Rectal smooth muscle tissue (tissue), 1 donor: Measurements from ENCODE around the gene TUT1.
A peak's percentile ranks its signal among the peaks of the same experiment; 100 is the strongest.
"Not testable (repeated sequence)": the region's sequence is repeated elsewhere in the genome, so short reads cannot be mapped to it uniquely, and the experiment has no call there.

ENCODE experiments used
- H3K27ac ChIP-seq: one replicate; pipeline ENCODE4 v1.7.0; 2013; ENCODE audit warnings: low read depth, low read length, inconsistent platforms
- H3K27me3 ChIP-seq: one replicate; pipeline ENCODE4 v1.7.0; 2013; ENCODE audit warnings: low read length; ENCODE audit not compliant: control insufficient read depth, insufficient read depth
- H3K36me3 ChIP-seq: one replicate; pipeline ENCODE4 v1.7.0; 2013; ENCODE audit warnings: low read length; ENCODE audit not compliant: control insufficient read depth, insufficient read depth
- H3K4me1 ChIP-seq: one replicate; pipeline ENCODE4 v1.7.0; 2013; ENCODE audit warnings: low read length; ENCODE audit not compliant: control insufficient read depth, insufficient read depth
- H3K4me3 ChIP-seq: one replicate; pipeline ENCODE4 v1.7.0; 2013; ENCODE audit warnings: low read length
- H3K9ac ChIP-seq: one replicate; pipeline ENCODE4 v1.7.0; 2013; ENCODE audit warnings: low read length

TUT1 gene

GRCh38 chr11:62581735-62582134 is 9.6 kb downstream of the TUT1 start:
- not testable (repeated sequence) for H3K27me3 ChIP-seq, H3K4me1 ChIP-seq, H3K27ac ChIP-seq, H3K9ac ChIP-seq, H3K4me3 ChIP-seq
- H3K36me3 ChIP-seq = peaks cover 16% of the 10 kb centered on the region

- Histone ChIP-seq H3K27ac (no peak overlapping the region), H3K36me3 (peaks cover 22% of the 10 kb centered on the region), H3K27me3 (no peaks in the 10 kb centered on the region), H3K4me3 (no peak overlapping the region), H3K4me1 (no peaks in the 10 kb centered on the region), H3K9ac (no peak overlapping the region)
These were observed 10.2 kb downstream of the TUT1 start for GRCh38 chr11:62580959-62581715.

GRCh38 chr11:62579252-62579651 is 12.1 kb downstream of the TUT1 start:
- peaks cover 13% of the 10 kb centered on the region for H3K4me1 ChIP-seq
- no peak overlapping the region for H3K27ac ChIP-seq
- no peaks in the 10 kb centered on the region for H3K27me3 ChIP-seq
- no peak overlapping the region for H3K4me3 ChIP-seq
- no peak overlapping the region for H3K9ac ChIP-seq
- H3K36me3 ChIP-seq = peaks cover 19% of the 10 kb centered on the region

DNA sequence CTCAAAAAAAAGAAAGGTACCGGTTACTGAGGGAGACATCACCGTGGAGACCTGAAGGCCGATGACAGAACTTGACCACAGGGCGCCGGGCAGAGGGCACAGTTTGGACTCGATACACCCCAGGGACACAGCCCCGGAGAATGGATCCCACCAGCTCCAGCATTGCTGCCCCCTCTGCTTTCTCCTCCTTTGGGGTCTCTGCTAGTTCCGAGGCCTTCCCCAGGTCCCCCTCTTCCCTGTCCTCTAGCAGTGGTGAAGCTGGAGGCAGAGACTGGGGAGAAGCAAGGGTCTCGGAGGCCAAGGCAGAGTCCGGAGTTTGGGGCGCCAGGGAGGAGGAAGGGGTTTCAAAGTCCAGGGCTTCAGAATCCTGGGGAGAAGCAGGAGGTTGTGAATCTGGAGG is 12.8 kb downstream of the TUT1 start:
- Histone ChIP-seq H3K4me3 (no peak overlapping the region), H3K27ac (no peak overlapping the region), H3K4me1 (peaks cover 14% of the 10 kb centered on the region), H3K27me3 (no peaks in the 10 kb centered on the region), H3K9ac (no peak overlapping the region), H3K36me3 (peaks cover 19% of the 10 kb centered on the region)

GRCh38 chr11:62577046-62577714 is 14.1 kb downstream of the TUT1 start:
- no peak overlapping the region for H3K27ac ChIP-seq
- H3K27me3 ChIP-seq = no peaks in the 10 kb centered on the region
- H3K36me3 ChIP-seq = peaks cover 21% of the 10 kb centered on the region
- H3K9ac ChIP-seq = no peak overlapping the region
- no peak overlapping the region for H3K4me3 ChIP-seq
- H3K4me1 ChIP-seq = peaks cover 19% of the 10 kb centered on the region

DNA sequence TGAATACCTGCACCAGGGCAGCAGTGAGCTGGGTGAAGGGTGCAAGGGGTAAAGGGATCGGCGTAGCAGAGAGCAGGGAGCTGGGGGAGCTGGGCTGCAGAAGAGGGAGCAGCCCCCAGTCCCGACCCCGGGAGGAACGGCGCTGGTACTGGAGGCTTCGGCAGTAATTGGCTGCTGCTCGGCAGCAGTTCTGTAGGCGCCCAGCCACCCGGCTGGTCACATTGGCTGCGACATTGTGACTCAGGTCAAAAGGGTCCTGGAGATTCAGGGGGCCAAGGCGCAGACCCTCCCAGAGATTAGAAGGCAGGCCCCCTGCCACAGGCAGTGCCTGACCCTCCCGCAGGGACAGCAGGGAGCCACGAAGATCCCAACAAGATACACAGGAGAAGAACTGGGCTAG is 15.5 kb downstream of the TUT1 start:
- H3K4me3 ChIP-seq = peak overlapping the region; percentile 69
- peaks cover 22% of the 10 kb centered on the region for H3K36me3 ChIP-seq
- no peaks in the 10 kb centered on the region for H3K27me3 ChIP-seq
- peaks cover 20% of the 10 kb centered on the region for H3K4me1 ChIP-seq
- no peak overlapping the region for H3K27ac ChIP-seq
- no peak overlapping the region for H3K9ac ChIP-seq

GRCh38 chr11:62575156-62575555 is 16.2 kb downstream of the TUT1 start:
- peak overlapping the region; percentile 91 for H3K27ac ChIP-seq
- peaks cover 20% of the 10 kb centered on the region for H3K4me1 ChIP-seq
- no peaks in the 10 kb centered on the region for H3K27me3 ChIP-seq
- H3K9ac ChIP-seq = no peak overlapping the region
- peak overlapping the region; percentile 69 for H3K4me3 ChIP-seq
- peaks cover 26% of the 10 kb centered on the region for H3K36me3 ChIP-seq

DNA sequence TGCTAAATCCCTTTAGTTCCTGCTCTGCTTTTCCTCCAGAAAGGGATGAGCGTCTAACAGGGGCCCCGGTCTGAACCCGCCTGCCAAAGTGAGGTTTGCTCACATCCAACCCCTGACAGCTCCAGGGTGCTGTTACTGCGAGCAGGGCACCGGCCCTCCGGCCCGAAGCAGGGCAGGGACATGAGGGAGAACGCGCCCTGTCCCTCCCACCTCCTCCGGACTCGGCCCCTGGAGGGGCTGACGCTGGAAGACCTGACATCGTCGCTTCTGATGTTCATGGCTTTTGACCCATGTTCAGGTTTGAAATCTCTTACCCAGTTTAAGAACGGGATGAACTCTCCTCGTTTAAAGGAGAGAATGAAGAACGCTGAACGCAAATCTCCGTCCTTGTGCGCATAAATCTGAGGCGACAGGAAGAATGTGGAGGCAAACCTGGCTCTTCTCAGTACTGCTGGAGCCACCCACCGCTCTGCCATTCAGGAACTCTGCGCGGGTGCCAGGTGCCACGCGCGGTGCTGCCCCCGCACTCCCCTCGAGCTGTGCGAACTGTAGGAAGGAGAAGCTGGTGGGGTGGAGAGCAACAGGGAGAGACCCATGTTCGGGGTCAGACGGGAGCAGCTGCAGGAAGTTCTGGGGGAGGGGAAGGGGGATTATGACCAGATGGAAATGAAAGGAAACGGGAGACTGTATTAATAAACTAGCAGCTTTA is 16.8 kb downstream of the TUT1 start:
- no peaks in the 10 kb centered on the region for H3K27me3 ChIP-seq
- H3K4me3 ChIP-seq = peak overlapping the region; percentile 69
- peaks cover 20% of the 10 kb centered on the region for H3K4me1 ChIP-seq
- H3K9ac ChIP-seq = peak overlapping the region; percentile 71
- H3K36me3 ChIP-seq = peaks cover 27% of the 10 kb centered on the region
- peak overlapping the region; percentile 91 for H3K27ac ChIP-seq

DNA sequence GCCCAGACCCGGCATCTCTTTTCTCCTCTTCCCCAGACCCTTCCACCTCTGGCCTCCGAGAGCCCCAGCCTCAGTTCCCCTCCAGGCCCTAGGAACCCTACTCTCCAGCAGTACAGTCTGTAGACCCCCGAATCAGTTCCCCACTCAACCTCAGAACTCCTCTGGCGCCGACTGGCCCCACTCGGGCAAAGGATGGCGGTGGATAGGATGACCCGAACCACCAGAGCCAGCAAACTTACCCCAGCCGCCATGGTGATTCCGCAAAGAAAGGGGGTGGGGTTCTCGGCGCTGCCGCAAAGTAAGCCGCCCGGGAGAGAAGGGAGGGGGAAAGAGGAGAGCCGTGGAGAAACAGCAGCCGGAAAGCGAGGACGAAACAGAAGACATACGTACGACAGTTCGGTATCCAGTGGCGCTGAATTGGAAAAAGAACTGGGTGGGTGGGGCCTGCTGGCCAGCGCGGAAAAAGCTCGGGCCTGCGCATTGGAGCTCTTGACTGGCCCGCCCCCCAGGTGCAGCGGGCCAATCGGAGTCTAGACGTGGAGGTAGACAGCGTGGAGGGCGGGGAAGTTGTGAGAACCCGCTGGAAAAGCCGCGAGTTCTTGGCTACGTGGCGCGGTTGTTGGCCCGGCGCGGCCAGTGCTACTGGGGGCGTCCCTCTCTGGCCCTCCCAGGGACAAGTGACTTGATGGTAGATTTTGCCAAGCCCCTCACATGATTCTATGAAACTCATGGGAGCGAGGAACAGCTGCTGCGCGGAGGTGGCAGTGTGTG is 17.5 kb downstream of the TUT1 start, which contains the start of gene EEF1G:
EEF1G (minus strand) TSS at position 300 of the 771 bp plus-strand sequence; CDS start at position 251, 49 bp downstream.
- H3K4me1 ChIP-seq = peaks cover 20% of the 10 kb centered on the region
- H3K27me3 ChIP-seq = no peaks in the 10 kb centered on the region
- H3K9ac ChIP-seq = peak within 1 kb of the TSS; percentile 71
- peak within 1 kb of the TSS; percentile 96 for H3K4me3 ChIP-seq
- peaks cover 32% of the 10 kb centered on the region for H3K36me3 ChIP-seq
- peak within 1 kb of the TSS; percentile 91 for H3K27ac ChIP-seq

- Histone ChIP-seq H3K4me3 (peak overlapping the region; percentile 96), H3K36me3 (peaks cover 29% of the 10 kb centered on the region), H3K9ac (peak overlapping the region; percentile 47), H3K27me3 (no peaks in the 10 kb centered on the region), H3K4me1 (peaks cover 20% of the 10 kb centered on the region), H3K27ac (peak overlapping the region; percentile 75)
These were observed 18.2 kb downstream of the TUT1 start for GRCh38 chr11:62573006-62573591.

GRCh38 chr11:62572431-62572830 is 18.9 kb downstream of the TUT1 start:
- Histone ChIP-seq H3K27me3 (no peaks in the 10 kb centered on the region), H3K4me3 (peak overlapping the region; percentile 96), H3K27ac (no peak overlapping the region), H3K4me1 (peaks cover 20% of the 10 kb centered on the region), H3K36me3 (peaks cover 31% of the 10 kb centered on the region), H3K9ac (no peak overlapping the region)
